Measurements from ENCODE around the gene GOLGA8J.

- TF ChIP-seq BHLHE40 (IDR thresholded peaks at IDR 0.05; ENCODE audit: borderline replicate concordance) (no peak), TARDBP (IDR thresholded peaks at IDR 0.05) (no peak), ARNT (IDR thresholded peaks at IDR 0.05) (no peak), ZNF384 (IDR thresholded peaks at IDR 0.05) (no peak), FOXK2 (IDR thresholded peaks at IDR 0.05) (no peak), CTBP1 (IDR thresholded peaks at IDR 0.05; ENCODE audit: borderline replicate concordance) (no peak)
- TF ChIP-seq, protein P1, sequence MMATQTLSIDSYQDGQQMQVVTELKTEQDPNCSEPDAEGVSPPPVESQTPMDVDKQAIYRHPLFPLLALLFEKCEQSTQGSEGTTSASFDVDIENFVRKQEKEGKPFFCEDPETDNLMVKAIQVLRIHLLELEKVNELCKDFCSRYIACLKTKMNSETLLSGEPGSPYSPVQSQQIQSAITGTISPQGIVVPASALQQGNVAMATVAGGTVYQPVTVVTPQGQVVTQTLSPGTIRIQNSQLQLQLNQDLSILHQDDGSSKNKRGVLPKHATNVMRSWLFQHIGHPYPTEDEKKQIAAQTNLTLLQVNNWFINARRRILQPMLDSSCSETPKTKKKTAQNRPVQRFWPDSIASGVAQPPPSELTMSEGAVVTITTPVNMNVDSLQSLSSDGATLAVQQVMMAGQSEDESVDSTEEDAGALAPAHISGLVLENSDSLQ (IDR thresholded peaks at IDR 0.05), result no peak
Measured at GRCh38 chr15:30036036-30036703, 46.6 kb upstream of the GOLGA8J start.
